Gastroesophageal sphincter (tissue), 4 donors: ENCODE data around the gene PSMF1. TPM values are rescaled to one million over a fixed set of nuclear protein-coding genes. Genes with fewer than 3 reads are reported as not detected.
"Not testable (repeated sequence)": the region's sequence is repeated elsewhere in the genome, so short reads cannot be mapped to it uniquely, and the experiment has no call there.

Source experiments
- ATAC-seq: fragments of 150-250 bp; one replicate; pipeline ENCODE4 v1.9.1; 2016; ENCODE audit warnings: mild to moderate bottlenecking, moderate library complexity
- H3K27ac ChIP-seq, 4 donors: fragments of 200-600 bp; sonication (generic) in 3 of 4; 1 replicate in 3 of 4; 2 replicates in 1 of 4; pipeline ENCODE4 v1.5.1; 2016 to 2019
- H3K27me3 ChIP-seq: fragments of 200-600 bp; sonication (generic); one replicate; pipeline ENCODE4 v1.5.1; 2019
- H3K36me3 ChIP-seq, 2 donors: fragments of 200-600 bp; sonication (generic); one replicate each; pipeline ENCODE4 v1.5.1; 2019; ENCODE audit warnings: control low read depth in 1 of 2
- H3K4me1 ChIP-seq, 3 donors: fragments of 200-600 bp; sonication (generic); 1 replicate in 2 of 3; 2 replicates in 1 of 3; pipeline ENCODE4 v1.5.1; 2016 to 2019; ENCODE audit warnings: control low read depth in 2 of 3
- H3K4me3 ChIP-seq, 2 donors: fragments of 200-600 bp; sonication (generic); one replicate each; pipeline ENCODE4 v1.5.1; 2019; ENCODE audit warnings: mild to moderate bottlenecking in 1 of 2, moderate library complexity in 1 of 2
- H3K9me3 ChIP-seq, 3 donors: fragments of 200-600 bp; sonication (generic); one replicate each; pipeline ENCODE4 v1.5.1; 2017 to 2019; ENCODE audit warnings: control low read depth in 2 of 3
- POLR2A ChIP-seq, 2 donors: fragments of 450-650 bp; IDR thresholded peaks; one replicate each; pipeline ENCODE4 v1.6.1; 2017; ENCODE audit warnings: antibody characterized with exemption in 2 of 2, mild to moderate bottlenecking in 2 of 2, moderate library complexity in 1 of 2
- WGBS, 2 donors: methylation state at CpG; one replicate each; pipeline ENCODE4 v1.1.5; 2018; ENCODE audit warnings: low coverage in 1 of 2; 5-methylcytosine and 5-hydroxymethylcytosine counted together
- total RNA-seq, 4 donors: library from RNA; depleted of rRNA; stranded (reverse); fragments of >200 nt; gene quantifications; one replicate each; pipeline ENCODE4 v1.1.0, GENCODE V29; 2016

PSMF1 gene
- total RNA-seq, 4 donors from 2014 or later = 99.6 to 118 (median 116) TPM

- WGBS, 2 donors = 61 to 77% methylated on average over 11 of the region's 11 CpGs
- H3K4me1 ChIP-seq = peaks cover 0 to 7% (median 0%) of the 10 kb centered on the region in 3 donors
These were observed 97.2 kb downstream of the PSMF1 start for GRCh38 chr20:1215386-1216170.

GRCh38 chr20:1216527-1217427 lies 98.4 kb downstream of the PSMF1 start:
- WGBS, 2 donors = 69 to 73% methylated on average over 4 to 5 of the region's 19 CpGs
- H3K4me3 ChIP-seq, H3K9me3 ChIP-seq, H3K4me1 ChIP-seq, ATAC-seq, H3K36me3 ChIP-seq, H3K27ac ChIP-seq: not testable (repeated sequence)
- peaks cover 40% of the 10 kb centered on the region for H3K27me3 ChIP-seq

More at GRCh38 chr20:1215386-1216170, 97.2 kb downstream of the PSMF1 start:
- H3K27me3 ChIP-seq = peaks cover 51% of the 10 kb centered on the region
- TF ChIP-seq POLR2A (IDR thresholded peaks at IDR 0.05) = no peak
- H3K4me3 ChIP-seq = no peak overlapping the region
- H3K9me3 ChIP-seq = no peaks in the 10 kb centered on the region
- no peak overlapping the region for H3K27ac ChIP-seq
- no peaks in the 10 kb centered on the region for H3K36me3 ChIP-seq
- no peak for ATAC-seq

Other genes with a start within 250 kb of the PSMF1 start
- gene ANGPT4, start 202.3 kb upstream of the PSMF1 start, total RNA-seq = under 1 TPM in 3 of 4 donors, not detected in 1; 0.13 to 0.58 (median 0.15) TPM
- under 1 TPM in 3 of 4 donors, not detected in 1; 0.27 to 0.47 (median 0.27) TPM for gene RSPO4, start 116.3 kb upstream of the PSMF1 start, total RNA-seq
- gene TMEM74B, start 66.4 kb downstream of the PSMF1 start, total RNA-seq = 1 to 10 TPM in 2 of 4 donors, not detected in 2; 1.5 to 1.8 TPM
- gene C20orf202, start 84.9 kb downstream of the PSMF1 start, total RNA-seq = 1 to 10 TPM in 1 of 4 donors, under 1 TPM in 2, not detected in 1; 0.27 to 1.3 (median 0.62) TPM
- not detected for gene RAD21L1, start 107.4 kb downstream of the PSMF1 start, total RNA-seq
- 10 to 100 TPM in 3 of 4 donors, 1 to 10 TPM in 1; 9.8 to 31.6 (median 12.5) TPM for gene SNPH, start 147.7 kb downstream of the PSMF1 start, total RNA-seq
- 10 to 100 TPM in 1 of 4 donors, 1 to 10 TPM in 3; 1.6 to 17.5 (median 3.5) TPM for gene SDCBP2, start 210.5 kb downstream of the PSMF1 start, total RNA-seq